GM21529 (cell line): ENCODE results near the gene PAK5.

ENCODE experiments used
- ATAC-seq: cut with Tn5 transposase; IDR thresholded peaks from one replicate; pipeline ENCODE4 v1.9.1; 2021; ENCODE audit not compliant: unreplicated experiment

PAK5 gene

DNA sequence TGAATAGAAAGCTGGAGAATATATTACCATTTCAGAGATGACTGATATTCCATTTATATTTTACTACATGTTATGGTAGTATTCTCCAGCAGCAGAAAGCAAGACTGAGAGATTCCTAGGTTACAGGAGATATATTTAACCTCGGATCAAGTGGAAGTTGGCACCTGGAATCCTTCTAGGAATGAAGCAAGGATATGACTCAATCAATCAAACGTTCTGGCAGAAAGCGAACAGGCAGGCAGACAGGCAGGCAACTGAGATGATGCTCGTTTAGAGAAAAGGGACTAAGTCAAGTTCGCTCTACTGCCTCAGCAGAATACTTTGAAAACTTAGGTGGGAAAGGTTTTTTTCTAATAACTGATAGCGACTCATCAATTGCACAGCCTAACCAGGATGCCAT is 46.2 kb downstream of the PAK5 start:
- ATAC-seq, result no peak

- ATAC-seq, result no peak
Measured at GRCh38 chr20:9789131-9789530, 49.7 kb downstream of the PAK5 start.

DNA sequence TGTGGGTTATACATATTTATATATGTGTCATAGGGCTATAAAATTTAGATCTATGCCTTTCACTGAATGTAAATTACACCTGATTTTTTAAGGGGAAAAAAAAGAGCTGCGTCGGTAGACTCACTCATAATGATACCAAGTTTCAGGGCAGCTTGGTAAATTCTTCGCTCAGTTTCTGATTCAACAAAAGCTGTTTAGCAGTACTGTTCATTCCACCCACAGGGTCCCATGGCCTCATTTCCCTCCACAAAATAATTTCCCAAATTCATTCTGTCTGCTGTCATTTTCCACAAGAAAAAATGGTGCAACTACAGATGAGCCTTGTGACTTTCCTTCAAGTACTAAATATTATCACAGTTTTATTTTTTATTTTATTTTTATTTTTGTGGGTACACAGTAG is 63.7 kb downstream of the PAK5 start:
- ATAC-seq, result no peak

GRCh38 chr20:9769954-9770353 is 68.9 kb downstream of the PAK5 start:
- ATAC-seq, result no peak

DNA sequence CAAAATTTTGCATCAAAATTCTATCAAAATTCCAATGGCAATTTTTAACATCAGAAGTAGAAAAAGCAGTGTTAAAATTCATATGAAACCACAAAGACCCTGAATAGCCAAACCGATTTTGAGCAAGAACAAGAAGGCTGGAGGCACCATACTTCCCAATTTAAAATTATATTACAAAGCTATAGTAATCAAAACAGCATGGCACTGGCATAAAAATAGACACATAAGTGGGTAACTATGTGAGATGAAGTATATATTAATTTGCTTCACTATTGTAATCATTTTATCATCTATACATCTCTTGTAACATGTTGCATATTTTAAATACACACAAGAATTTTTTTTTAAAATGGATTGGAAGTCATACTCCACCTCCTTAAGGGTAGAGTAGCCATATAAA is 77.4 kb downstream of the PAK5 start:
- ATAC-seq, result no peak

DNA sequence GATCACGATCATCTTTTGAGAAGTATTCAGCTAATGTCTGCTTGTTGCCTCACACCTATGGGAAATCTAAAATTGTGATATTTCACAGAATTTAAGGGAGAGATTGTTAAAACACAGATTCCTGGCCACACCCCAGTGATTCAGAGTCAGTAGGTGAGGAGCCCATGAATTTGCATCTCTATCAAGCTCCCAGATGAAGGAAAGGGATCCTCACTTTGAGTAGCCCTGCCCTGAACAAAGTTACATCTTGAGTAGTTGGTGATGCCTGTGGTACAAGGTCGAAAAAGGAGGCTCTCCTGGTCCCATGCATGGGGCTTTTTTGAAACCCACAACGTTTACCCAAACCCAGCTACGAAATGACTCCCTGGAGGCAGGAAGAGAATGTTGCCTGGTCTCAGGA is 79.5 kb downstream of the PAK5 start:
- ATAC-seq, result no peak

DNA sequence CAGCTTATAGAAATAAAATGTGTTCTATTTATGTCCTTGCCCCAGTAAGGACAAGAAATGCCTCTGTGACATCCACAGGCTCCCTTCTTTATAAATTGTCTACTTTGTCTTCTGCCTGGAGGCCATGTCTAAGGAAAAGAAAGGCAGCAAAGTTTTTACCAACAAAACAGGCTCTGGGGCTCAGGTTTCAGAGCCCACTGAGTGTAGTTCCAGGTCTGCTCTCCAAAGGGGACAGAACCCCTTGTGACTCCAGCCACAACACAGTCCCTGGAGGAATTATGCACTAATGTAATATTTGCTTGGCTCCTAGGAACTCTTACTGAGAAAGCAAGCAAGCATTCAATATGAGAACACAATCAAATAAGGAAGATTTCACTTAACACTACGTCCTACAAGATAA is 80.1 kb downstream of the PAK5 start:
- no peak for ATAC-seq

GRCh38 chr20:9756660-9757059 is 82.2 kb downstream of the PAK5 start:
- no peak for ATAC-seq

GRCh38 chr20:9755301-9755700 is 83.6 kb downstream of the PAK5 start:
- no peak for ATAC-seq

- no peak for ATAC-seq
Measured at GRCh38 chr20:9744551-9744950, 94.3 kb downstream of the PAK5 start.

DNA sequence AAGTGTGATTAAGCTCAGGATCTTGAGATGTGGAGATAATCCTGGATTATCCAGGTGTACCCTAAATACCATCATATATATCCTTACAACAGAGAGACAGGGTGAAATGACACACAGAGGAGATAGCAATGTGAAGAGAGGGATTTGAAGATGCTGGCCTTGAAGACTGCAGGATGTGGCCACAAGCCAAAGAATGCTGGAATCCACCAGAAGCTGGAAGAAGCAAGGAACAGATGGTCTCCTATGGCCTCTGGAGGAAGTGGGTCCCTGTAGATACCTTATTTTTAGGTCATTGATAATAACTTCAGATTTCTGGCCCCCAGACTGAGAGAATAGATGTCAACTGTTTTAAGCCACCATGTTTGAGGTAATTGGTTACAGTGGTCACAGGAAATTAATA is 95.0 kb downstream of the PAK5 start:
- ATAC-seq, result no peak

DNA sequence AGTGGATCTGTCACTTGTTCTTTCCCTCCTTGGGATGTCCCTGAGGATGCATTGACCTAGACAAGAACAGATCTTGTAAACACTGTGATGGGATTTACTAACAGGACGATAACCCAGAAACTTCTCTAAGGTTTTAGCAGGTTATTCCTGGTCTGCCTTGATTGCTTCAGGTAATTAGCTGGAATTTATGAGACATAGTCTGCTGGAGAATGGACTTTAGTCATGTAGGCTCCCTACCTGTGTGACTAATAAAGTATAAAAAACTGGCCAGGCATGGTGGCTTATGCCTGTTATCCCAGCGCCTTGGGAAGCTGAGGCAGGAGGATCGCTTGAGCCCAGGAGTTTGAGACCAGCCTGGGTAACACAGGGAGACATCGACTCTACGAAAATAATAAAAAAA is 96.1 kb downstream of the PAK5 start:
- no peak for ATAC-seq

GRCh38 chr20:9741996-9742395 is 96.9 kb downstream of the PAK5 start:
- no peak for ATAC-seq

DNA sequence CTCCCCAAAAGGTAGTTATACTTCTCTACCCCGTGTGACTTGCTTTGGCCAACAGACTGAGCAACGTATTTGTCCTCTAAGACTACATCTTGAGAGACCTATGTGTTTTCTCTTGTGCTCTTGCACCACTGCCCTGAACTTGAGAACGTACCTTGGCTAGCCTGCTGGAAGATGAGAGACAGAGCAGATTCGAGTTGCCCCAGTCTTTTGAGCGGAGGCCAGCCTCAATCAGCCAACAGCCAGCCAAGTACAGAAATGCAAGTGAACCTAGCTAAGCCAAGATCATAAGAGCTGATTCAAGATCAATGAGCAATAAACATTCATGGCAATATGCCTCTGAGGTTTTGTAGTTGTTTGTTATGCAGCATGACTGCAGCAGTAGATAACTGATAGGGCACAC is 98.4 kb downstream of the PAK5 start:
- ATAC-seq, result no peak

- no peak for ATAC-seq
Measured at GRCh38 chr20:9739991-9740390, 98.9 kb downstream of the PAK5 start.

DNA sequence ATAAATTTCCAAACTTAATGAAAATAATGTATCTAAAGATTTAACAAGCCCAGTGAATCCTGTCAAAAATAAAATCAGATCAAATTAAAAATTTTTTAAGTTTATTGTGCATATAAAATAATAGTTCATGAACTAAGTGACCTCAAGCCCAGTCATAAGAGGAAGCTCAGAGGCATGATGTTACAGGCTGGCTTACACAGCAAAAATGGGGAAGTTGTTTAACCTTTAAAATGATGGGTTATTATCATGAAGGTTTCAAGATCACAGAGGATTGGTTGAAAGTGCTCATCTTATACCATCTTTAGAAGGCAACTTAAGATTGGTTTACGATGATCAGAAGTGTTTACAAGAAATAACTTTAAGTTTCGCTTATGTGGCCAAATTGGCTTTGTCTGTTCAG is 102.5 kb downstream of the PAK5 start:
- no peak for ATAC-seq

GRCh38 chr20:9723501-9724202 is 115.2 kb downstream of the PAK5 start:
- no peak for ATAC-seq

DNA sequence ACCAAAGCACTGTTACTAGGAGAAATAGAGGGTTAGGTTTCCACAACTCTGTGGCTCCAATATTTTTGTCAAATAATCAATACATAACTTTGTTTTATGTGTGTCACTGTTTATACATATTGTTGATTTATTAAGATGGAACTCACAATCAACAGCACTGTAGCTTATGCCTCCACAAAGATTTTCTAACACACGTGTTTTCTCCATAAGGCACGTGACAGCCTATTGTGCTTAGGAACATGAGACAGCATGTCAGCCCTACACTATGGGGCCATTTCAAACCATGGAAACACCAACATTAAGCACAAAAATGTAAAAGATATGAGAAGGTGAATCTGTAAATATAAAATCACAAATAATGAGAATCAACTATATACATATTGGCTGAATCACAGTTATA is 127.0 kb downstream of the PAK5 start:
- no peak for ATAC-seq

DNA sequence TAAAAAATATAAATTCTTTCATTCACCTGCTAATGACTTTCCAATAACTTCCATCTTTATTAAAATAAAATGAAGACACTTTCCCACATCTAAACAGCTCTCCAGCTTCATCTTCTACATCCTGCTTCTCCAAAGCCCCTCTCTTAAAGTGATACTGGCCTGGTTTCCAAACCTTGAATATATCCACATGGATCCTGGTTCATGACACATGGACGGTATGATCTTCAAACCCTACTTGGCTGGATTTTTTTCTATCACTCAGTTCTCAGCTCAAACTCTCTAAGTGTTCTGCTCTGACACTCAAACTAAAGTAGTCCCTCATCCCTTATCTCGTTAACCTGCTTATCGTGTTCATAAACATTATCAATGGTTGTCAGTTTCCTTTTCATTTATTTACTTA is 128.2 kb downstream of the PAK5 start:
- ATAC-seq, result no peak

- no peak for ATAC-seq
Measured at GRCh38 chr20:9705722-9706476, 133.0 kb downstream of the PAK5 start.

- no peak for ATAC-seq
Measured at GRCh38 chr20:9699181-9699580, 139.7 kb downstream of the PAK5 start.

- no peak for ATAC-seq
Measured at GRCh38 chr20:9689041-9689440, 149.8 kb downstream of the PAK5 start.

DNA sequence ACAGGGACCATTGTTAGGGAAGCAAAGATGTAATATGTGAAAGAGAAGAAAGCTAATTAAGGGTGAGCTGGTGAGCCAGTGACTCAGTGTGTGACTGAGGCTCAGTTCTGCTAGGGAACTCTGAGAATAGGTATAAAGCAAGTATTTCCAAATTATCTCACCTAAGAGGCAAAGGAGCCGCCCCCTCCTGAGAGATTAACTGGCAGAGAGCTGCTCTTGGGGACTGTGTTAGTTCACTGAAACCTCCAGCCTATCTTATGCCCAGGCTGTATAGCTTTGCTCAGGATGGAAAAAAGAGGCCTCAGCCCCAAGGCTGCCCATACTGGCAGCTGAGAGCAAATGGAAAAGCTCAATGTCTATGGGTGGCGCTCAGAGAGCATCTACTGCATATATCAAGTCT is 152.0 kb downstream of the PAK5 start:
- ATAC-seq, result no peak
